HEK293 (cell line): ENCODE data around the gene PRKAG2.

Experiments used
- CTCF ChIA-PET: fragments of 350-600 bp; formaldehyde crosslinking; extraction: SDS; loops from one replicate; lab custom pipeline; 2021; ENCODE audit warnings: antibody characterized with exemption; lab: Yijun Ruan, JAX
- POLR2A ChIA-PET: fragments of 300-600 bp; formaldehyde crosslinking; extraction: SDS; loops from one replicate; lab custom pipeline; 2020; ENCODE audit warnings: antibody characterized with exemption, inconsistent platforms; lab: Yijun Ruan, JAX
- H3K27ac ChIP-seq: fragments of 200-500 bp; sonication (Bioruptor generic); 2 replicates; pipeline ENCODE4 v1.5.1; 2014; ENCODE audit warnings: low read depth, low read length, control low read depth, inconsistent platforms; ENCODE audit errors: extremely low read depth
- H3K36me3 ChIP-seq, 2 experiments: fragments of 200-500 bp in 1 of 2; sonication (Bioruptor generic) in 1 of 2; 1 replicate in 1 of 2; 2 replicates in 1 of 2; pipeline ENCODE4 v1.5.1; 2014 to 2017; ENCODE audit warnings: inconsistent platforms in 2 of 2, low read length in 2 of 2; ENCODE audit not compliant: control insufficient read depth in 2 of 2, insufficient read depth in 1 of 2
- H3K4me1 ChIP-seq: fragments of 200-500 bp; sonication (Bioruptor generic); 2 replicates; pipeline ENCODE4 v1.5.1; 2014; ENCODE audit warnings: mild to moderate bottlenecking, low read length, inconsistent platforms; ENCODE audit not compliant: control insufficient read depth, insufficient read depth
- H3K4me3 ChIP-seq: 2 replicates; pipeline ENCODE4 v1.5.1; 2011; ENCODE audit warnings: low read depth, mild to moderate bottlenecking, control low read depth, low read length, moderate library complexity
- H3K9me3 ChIP-seq: fragments of 200-500 bp; sonication (Bioruptor generic); 2 replicates; pipeline ENCODE4 v1.5.1; 2014; ENCODE audit warnings: low read depth, low read length, inconsistent platforms; ENCODE audit not compliant: control insufficient read depth, insufficient read depth
- HOXD13 ChIP-seq: sonication (generic); formaldehyde crosslinking; IDR thresholded peaks from 2 replicates; pipeline ENCODE4 v1.8.0; 2022; ENCODE audit warnings: missing genetic modification reagents, borderline replicate concordance
- IKZF3 ChIP-seq: fragments of 450-650 bp; IDR thresholded peaks from 2 replicates; pipeline ENCODE4 v1.5.0; 2018; ENCODE audit warnings: missing biosample characterization, mild to moderate bottlenecking, missing genetic modification characterization, moderate library complexity
- KLF16 ChIP-seq: fragments of 450-650 bp; formaldehyde crosslinking; IDR thresholded peaks from 2 replicates; pipeline ENCODE4 v1.5.1; 2017; ENCODE audit warnings: missing biosample characterization, missing genetic modification characterization
- MZF1 ChIP-seq: fragments of 450-650 bp; formaldehyde crosslinking; IDR thresholded peaks from 2 replicates; pipeline ENCODE4 v1.5.1; 2017; ENCODE audit warnings: missing biosample characterization, missing genetic modification characterization, borderline replicate concordance
- OVOL3 ChIP-seq: fragments of 450-650 bp; formaldehyde crosslinking; IDR thresholded peaks from 2 replicates; pipeline ENCODE4 v1.5.1; 2016; ENCODE audit warnings: missing biosample characterization, missing genetic modification characterization
- SALL2 ChIP-seq: fragments of 450-650 bp; formaldehyde crosslinking; IDR thresholded peaks from 2 replicates; pipeline ENCODE4 v1.5.0; 2017; ENCODE audit warnings: missing biosample characterization, mild to moderate bottlenecking, missing genetic modification characterization, borderline replicate concordance
- SCRT1 ChIP-seq: fragments of 450-650 bp; formaldehyde crosslinking; IDR thresholded peaks from 2 replicates; pipeline ENCODE4 v1.5.1; 2016; ENCODE audit warnings: missing biosample characterization, missing genetic modification characterization, borderline replicate concordance
- SCRT2 ChIP-seq: fragments of 450-650 bp; formaldehyde crosslinking; IDR thresholded peaks from 2 replicates; pipeline ENCODE4 v1.5.1; 2016; ENCODE audit warnings: missing biosample characterization, missing genetic modification characterization
- SP3 ChIP-seq: fragments of 450-650 bp; formaldehyde crosslinking; IDR thresholded peaks from 2 replicates; pipeline ENCODE4 v1.5.1; 2016; ENCODE audit warnings: missing biosample characterization, missing genetic modification characterization
- TRIM28 ChIP-seq: IDR thresholded peaks from 2 replicates; pipeline ENCODE4 v1.6.1; 2011; ENCODE audit warnings: low read length, control low read depth, borderline replicate concordance
- ZBTB1 ChIP-seq: fragments of 450-650 bp; formaldehyde crosslinking; IDR thresholded peaks from 2 replicates; pipeline ENCODE4 v1.5.1; 2016; ENCODE audit warnings: missing biosample characterization, missing genetic modification characterization
- ZBTB17 ChIP-seq: fragments of 450-650 bp; formaldehyde crosslinking; IDR thresholded peaks from 2 replicates; pipeline ENCODE4 v1.5.1; 2016; ENCODE audit warnings: missing biosample characterization, missing genetic modification characterization
- ZIC2 ChIP-seq: fragments of 450-650 bp; formaldehyde crosslinking; IDR thresholded peaks from 2 replicates; pipeline ENCODE4 v1.5.1; 2016; ENCODE audit warnings: missing biosample characterization, missing genetic modification characterization
- ZNF114 ChIP-seq: fragments of 450-650 bp; formaldehyde crosslinking; IDR thresholded peaks from 2 replicates; pipeline ENCODE4 v1.5.0; 2017; ENCODE audit warnings: missing biosample characterization, missing genetic modification characterization
- ZNF132 ChIP-seq: fragments of 450-650 bp; formaldehyde crosslinking; IDR thresholded peaks from 2 replicates; pipeline ENCODE4 v1.5.1; 2017; ENCODE audit warnings: missing biosample characterization, missing genetic modification characterization, borderline replicate concordance
- ZNF155 ChIP-seq: fragments of 450-650 bp; formaldehyde crosslinking; IDR thresholded peaks from 2 replicates; pipeline ENCODE4 v1.5.1; 2016; ENCODE audit warnings: missing biosample characterization, missing genetic modification characterization
- ZNF248 ChIP-seq: fragments of 450-650 bp; formaldehyde crosslinking; IDR thresholded peaks from 2 replicates; pipeline ENCODE4 v1.5.1; 2017; ENCODE audit warnings: missing biosample characterization, missing genetic modification characterization
- ZNF341 ChIP-seq: fragments of 450-650 bp; formaldehyde crosslinking; IDR thresholded peaks from 2 replicates; pipeline ENCODE4; 2016; ENCODE audit warnings: low read depth, missing biosample characterization, missing genetic modification characterization
- ZNF623 ChIP-seq: fragments of 450-650 bp; formaldehyde crosslinking; IDR thresholded peaks from 2 replicates; pipeline ENCODE4 v1.5.1; 2016; ENCODE audit warnings: missing biosample characterization, missing genetic modification characterization
- ZNF654 ChIP-seq: fragments of 450-650 bp; formaldehyde crosslinking; IDR thresholded peaks from 2 replicates; pipeline ENCODE4 v1.5.1; 2016; ENCODE audit warnings: low read depth, missing biosample characterization, missing genetic modification characterization
- ZNF660 ChIP-seq: fragments of 450-650 bp; IDR thresholded peaks from 2 replicates; pipeline ENCODE4 v1.5.1; 2018; ENCODE audit warnings: missing biosample characterization, mild to moderate bottlenecking, missing genetic modification characterization
- ZNF843 ChIP-seq: fragments of 450-650 bp; formaldehyde crosslinking; IDR thresholded peaks from 2 replicates; pipeline ENCODE4 v1.5.1; 2016; ENCODE audit warnings: missing biosample characterization, missing genetic modification characterization
- ZSCAN16 ChIP-seq: fragments of 450-650 bp; formaldehyde crosslinking; IDR thresholded peaks from 2 replicates; pipeline ENCODE4 v1.5.1; 2016; ENCODE audit warnings: missing biosample characterization, missing genetic modification characterization
- ZSCAN23 ChIP-seq: fragments of 450-650 bp; formaldehyde crosslinking; IDR thresholded peaks from 2 replicates; pipeline ENCODE4 v1.5.1; 2016; ENCODE audit warnings: missing biosample characterization, missing genetic modification characterization
- ZSCAN30 ChIP-seq: fragments of 450-650 bp; IDR thresholded peaks from 2 replicates; pipeline ENCODE4 v1.5.1; 2018; ENCODE audit warnings: missing biosample characterization, mild to moderate bottlenecking, missing genetic modification characterization, moderate library complexity
- TF ChIP-seq, protein P1 (sequence below): fragments of 450-650 bp; formaldehyde crosslinking; IDR thresholded peaks from 2 replicates; pipeline ENCODE4 v1.5.0; 2017; ENCODE audit warnings: missing biosample characterization, missing genetic modification characterization, borderline replicate concordance
- TF ChIP-seq, protein P2 (sequence below): fragments of 450-650 bp; formaldehyde crosslinking; IDR thresholded peaks from 2 replicates; pipeline ENCODE4 v1.5.1; 2016; ENCODE audit warnings: missing biosample characterization, missing genetic modification characterization
- TF ChIP-seq, protein P3 (sequence below): fragments of 450-650 bp; formaldehyde crosslinking; IDR thresholded peaks from 2 replicates; pipeline ENCODE4 v1.5.1; 2016; ENCODE audit warnings: missing biosample characterization, missing genetic modification characterization
- TF ChIP-seq, protein P4 (sequence below): fragments of 450-650 bp; formaldehyde crosslinking; IDR thresholded peaks from 2 replicates; pipeline ENCODE4 v1.5.1; 2016; ENCODE audit warnings: missing biosample characterization, missing genetic modification characterization
- TF ChIP-seq, protein P5 (sequence below): fragments of 450-650 bp; formaldehyde crosslinking; IDR thresholded peaks from 2 replicates; pipeline ENCODE4 v1.5.1; 2016; ENCODE audit warnings: missing biosample characterization, missing genetic modification characterization

Gene PRKAG2

DNA sequence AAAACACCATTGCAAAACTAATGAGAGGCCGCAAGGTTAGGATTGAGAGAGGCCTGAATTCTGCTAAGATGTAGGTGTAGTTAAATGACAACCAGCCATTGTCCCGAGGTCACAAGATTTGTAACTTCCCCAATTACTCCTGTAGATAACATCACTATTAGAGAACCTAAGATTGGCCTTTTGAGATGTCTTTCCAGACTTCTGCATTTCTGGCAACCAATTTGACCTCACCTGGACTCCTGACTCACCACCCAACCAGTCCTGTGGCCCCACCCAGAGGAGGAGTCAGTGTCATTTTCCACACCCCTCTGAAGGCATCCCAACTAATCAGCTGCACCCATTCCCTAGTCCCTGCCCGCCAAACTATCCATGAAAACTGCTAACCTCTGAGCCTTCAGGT, 115.7 kb downstream of the PRKAG2 start:
- H3K4me3 ChIP-seq = no peak overlapping the region
- no peaks in the 10 kb centered on the region for H3K9me3 ChIP-seq
- TF ChIP-seq ZNF114 (tag by site-specific recombination) = no peak
- TF ChIP-seq ZSCAN16 (tag by site-specific recombination) = no peak
- TF ChIP-seq, protein P1, sequence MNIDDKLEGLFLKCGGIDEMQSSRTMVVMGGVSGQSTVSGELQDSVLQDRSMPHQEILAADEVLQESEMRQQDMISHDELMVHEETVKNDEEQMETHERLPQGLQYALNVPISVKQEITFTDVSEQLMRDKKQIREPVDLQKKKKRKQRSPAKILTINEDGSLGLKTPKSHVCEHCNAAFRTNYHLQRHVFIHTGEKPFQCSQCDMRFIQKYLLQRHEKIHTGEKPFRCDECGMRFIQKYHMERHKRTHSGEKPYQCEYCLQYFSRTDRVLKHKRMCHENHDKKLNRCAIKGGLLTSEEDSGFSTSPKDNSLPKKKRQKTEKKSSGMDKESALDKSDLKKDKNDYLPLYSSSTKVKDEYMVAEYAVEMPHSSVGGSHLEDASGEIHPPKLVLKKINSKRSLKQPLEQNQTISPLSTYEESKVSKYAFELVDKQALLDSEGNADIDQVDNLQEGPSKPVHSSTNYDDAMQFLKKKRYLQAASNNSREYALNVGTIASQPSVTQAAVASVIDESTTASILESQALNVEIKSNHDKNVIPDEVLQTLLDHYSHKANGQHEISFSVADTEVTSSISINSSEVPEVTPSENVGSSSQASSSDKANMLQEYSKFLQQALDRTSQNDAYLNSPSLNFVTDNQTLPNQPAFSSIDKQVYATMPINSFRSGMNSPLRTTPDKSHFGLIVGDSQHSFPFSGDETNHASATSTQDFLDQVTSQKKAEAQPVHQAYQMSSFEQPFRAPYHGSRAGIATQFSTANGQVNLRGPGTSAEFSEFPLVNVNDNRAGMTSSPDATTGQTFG (tag by site-specific recombination) = no peak
- TF ChIP-seq OVOL3 (tag by site-specific recombination) = no peak
- TF ChIP-seq ZNF660 = no peak
- no peak for TF ChIP-seq ZSCAN23 (tag by site-specific recombination)
- no peak for TF ChIP-seq SALL2 (tag by site-specific recombination)
- no peak for TF ChIP-seq ZNF132 (tag by site-specific recombination)
- no peak for TF ChIP-seq KLF16 (tag by site-specific recombination)
- TF ChIP-seq, protein P2, sequence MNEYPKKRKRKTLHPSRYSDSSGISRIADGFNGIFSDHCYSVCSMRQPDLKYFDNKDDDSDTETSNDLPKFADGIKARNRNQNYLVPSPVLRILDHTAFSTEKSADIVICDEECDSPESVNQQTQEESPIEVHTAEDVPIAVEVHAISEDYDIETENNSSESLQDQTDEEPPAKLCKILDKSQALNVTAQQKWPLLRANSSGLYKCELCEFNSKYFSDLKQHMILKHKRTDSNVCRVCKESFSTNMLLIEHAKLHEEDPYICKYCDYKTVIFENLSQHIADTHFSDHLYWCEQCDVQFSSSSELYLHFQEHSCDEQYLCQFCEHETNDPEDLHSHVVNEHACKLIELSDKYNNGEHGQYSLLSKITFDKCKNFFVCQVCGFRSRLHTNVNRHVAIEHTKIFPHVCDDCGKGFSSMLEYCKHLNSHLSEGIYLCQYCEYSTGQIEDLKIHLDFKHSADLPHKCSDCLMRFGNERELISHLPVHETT = no peak
- TF ChIP-seq SP3 (tag by site-specific recombination) = no peak
- no peak for TF ChIP-seq ZNF843 (tag by site-specific recombination)
- no peak for TF ChIP-seq MZF1 (tag by site-specific recombination)
- TF ChIP-seq ZBTB1 = no peak
- TF ChIP-seq, protein P3, sequence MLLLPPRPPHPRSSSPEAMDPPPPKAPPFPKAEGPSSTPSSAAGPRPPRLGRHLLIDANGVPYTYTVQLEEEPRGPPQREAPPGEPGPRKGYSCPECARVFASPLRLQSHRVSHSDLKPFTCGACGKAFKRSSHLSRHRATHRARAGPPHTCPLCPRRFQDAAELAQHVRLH (tag by site-specific recombination) = no peak
- TF ChIP-seq, protein P4, sequence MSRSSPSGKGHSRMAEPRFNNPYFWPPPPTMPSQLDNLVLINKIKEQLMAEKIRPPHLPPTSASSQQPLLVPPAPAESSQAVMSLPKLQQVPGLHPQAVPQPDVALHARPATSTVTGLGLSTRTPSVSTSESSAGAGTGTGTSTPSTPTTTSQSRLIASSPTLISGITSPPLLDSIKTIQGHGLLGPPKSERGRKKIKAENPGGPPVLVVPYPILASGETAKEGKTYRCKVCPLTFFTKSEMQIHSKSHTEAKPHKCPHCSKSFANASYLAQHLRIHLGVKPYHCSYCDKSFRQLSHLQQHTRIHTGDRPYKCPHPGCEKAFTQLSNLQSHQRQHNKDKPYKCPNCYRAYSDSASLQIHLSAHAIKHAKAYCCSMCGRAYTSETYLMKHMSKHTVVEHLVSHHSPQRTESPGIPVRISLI = no peak
- CTCF ChIA-PET = interaction anchor here (0.7 to 3.6 kb wide), 11 partner anchors 10 to 446 kb away, joined by 3 to 17 read pairs (median 8); no protein-coding TSS in a partner anchor
- no peaks in the 10 kb centered on the region for H3K36me3 ChIP-seq
- POLR2A ChIA-PET = no interaction called here
- H3K27ac ChIP-seq = no peak overlapping the region
- no peaks in the 10 kb centered on the region for H3K4me1 ChIP-seq

DNA sequence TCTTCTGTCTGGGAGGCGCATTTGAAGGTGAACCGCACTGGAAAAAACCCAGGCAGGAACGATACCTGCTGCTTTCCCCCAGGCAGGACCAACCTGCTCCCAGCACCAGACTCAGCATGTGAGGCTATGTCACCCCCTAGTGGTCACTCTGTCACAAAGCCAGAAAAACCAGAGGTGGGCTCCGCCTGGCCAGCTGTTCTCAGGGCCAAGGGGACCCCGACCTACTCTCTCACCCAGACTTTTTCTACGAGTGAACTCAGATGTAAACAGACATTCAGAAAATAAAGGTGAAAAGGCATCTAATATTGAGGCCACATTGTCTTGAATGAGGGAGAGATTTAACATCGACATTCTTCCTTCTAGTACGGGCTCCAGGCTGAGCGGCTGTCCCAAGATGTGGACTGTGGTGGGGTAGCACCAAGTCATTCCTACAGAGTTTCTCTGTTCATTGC, 117.3 kb downstream of the PRKAG2 start:
- ChIA-PET CTCF (interaction anchor here (0.6 to 3.6 kb wide), 70 partner anchors 8 to 911 kb away, joined by 3 to 34 read pairs (median 4); no protein-coding TSS in a partner anchor), POLR2A (no interaction called here)
- H3K27ac ChIP-seq = no peak overlapping the region

More for the DNA sequence above, 117.3 kb downstream of the PRKAG2 start:
- Histone ChIP-seq H3K4me1 (no peaks in the 10 kb centered on the region), H3K4me3 (no peak overlapping the region), H3K9me3 (no peaks in the 10 kb centered on the region), H3K36me3 (no peaks in the 10 kb centered on the region)
- TF ChIP-seq TRIM28 = peak; percentile 72; the same call in 1 of the 2 replicates
- TF ChIP-seq ZNF248 (tag by site-specific recombination) = no peak
- TF ChIP-seq ZNF155 = no peak
- peak; percentile 50; the same call in 1 of the 2 replicates for TF ChIP-seq ZIC2 (tag by site-specific recombination)
- peak; percentile 94 for TF ChIP-seq ZNF654 (tag by site-specific recombination)
- TF ChIP-seq HOXD13 (CRISPR knock-in tag) = no peak
- peak; percentile 65 for TF ChIP-seq SCRT2 (tag by site-specific recombination)
- TF ChIP-seq IKZF3 = peak; percentile 26; the same call in 1 of the 2 replicates
- 0 out of 2 replicates have a peak, but pooled peaks have one; percentile 14 for TF ChIP-seq ZSCAN30 (tag by site-specific recombination)
- peak; percentile 61; the same call in 1 of the 2 replicates for TF ChIP-seq SCRT1 (tag by site-specific recombination)
- TF ChIP-seq, protein P5, sequence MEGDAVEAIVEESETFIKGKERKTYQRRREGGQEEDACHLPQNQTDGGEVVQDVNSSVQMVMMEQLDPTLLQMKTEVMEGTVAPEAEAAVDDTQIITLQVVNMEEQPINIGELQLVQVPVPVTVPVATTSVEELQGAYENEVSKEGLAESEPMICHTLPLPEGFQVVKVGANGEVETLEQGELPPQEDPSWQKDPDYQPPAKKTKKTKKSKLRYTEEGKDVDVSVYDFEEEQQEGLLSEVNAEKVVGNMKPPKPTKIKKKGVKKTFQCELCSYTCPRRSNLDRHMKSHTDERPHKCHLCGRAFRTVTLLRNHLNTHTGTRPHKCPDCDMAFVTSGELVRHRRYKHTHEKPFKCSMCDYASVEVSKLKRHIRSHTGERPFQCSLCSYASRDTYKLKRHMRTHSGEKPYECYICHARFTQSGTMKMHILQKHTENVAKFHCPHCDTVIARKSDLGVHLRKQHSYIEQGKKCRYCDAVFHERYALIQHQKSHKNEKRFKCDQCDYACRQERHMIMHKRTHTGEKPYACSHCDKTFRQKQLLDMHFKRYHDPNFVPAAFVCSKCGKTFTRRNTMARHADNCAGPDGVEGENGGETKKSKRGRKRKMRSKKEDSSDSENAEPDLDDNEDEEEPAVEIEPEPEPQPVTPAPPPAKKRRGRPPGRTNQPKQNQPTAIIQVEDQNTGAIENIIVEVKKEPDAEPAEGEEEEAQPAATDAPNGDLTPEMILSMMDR = peak; percentile 83
- peak; percentile 26; the same call in 1 of the 2 replicates for TF ChIP-seq ZNF341 (tag by site-specific recombination)
- TF ChIP-seq ZBTB17 (tag by site-specific recombination) = peak; percentile 69
- no peak for TF ChIP-seq ZNF623 (tag by site-specific recombination)
